Adrenal gland (tissue), 5 donors: ENCODE results near the gene NECAB2.

Source experiments
- CTCF ChIP-seq, 6 experiments: fragments of 450-650 bp in 4 of 6; fragments of 200-600 bp in 2 of 6; sonication (generic) in 1 of 6; IDR thresholded peaks; 1 replicate in 5 of 6; 2 replicates in 1 of 6; pipeline versions ENCODE4 v1.5.1 to v1.8.0; 2016 to 2021; ENCODE audit warnings: antibody characterized with exemption in 6 of 6, mild to moderate bottlenecking in 2 of 6, moderate library complexity in 1 of 6
- POLR2A ChIP-seq, 2 donors: fragments of 450-650 bp; IDR thresholded peaks; one replicate each; pipeline ENCODE4 v1.6.1; 2017; ENCODE audit warnings: antibody characterized with exemption in 2 of 2, mild to moderate bottlenecking in 2 of 2, moderate library complexity in 1 of 2
- donor health status: DM: no; HTN: no; CAD: no.

GRCh38 chr16:84021488-84021887 is 53.4 kb downstream of the NECAB2 start:
- TF ChIP-seq CTCF (IDR thresholded peaks at IDR 0.05) (no peak), POLR2A (IDR thresholded peaks at IDR 0.05) (no peak)
